ENCODE data around the gene DOCK9. TPM values are rescaled to one million over a fixed set of nuclear protein-coding genes. Genes with fewer than 3 reads are reported as not detected.

The DOCK9 gene
- total and polyA plus RNA-seq, 2 donors (not counting 1 experiment from before 2014, with no cell fraction given) = 18.2 TPM

GRCh38 chr13:98771838-98772611 is 205.8 kb downstream of the DOCK9 start:
- Histone ChIP-seq H4K20me1 (ENCODE audit: control insufficient read depth, extremely low read depth, insufficient read depth, low read length) (no peaks in the 10 kb centered on the region), H3K9ac (ENCODE audit: insufficient read depth, low read length) (no peak overlapping the region), H3K36me3 (ENCODE audit: control insufficient read depth, insufficient read depth, low read length) (no peaks in the 10 kb centered on the region), H3K27ac (ENCODE audit: insufficient read depth, low read length) (no peak overlapping the region), H3K79me2 (ENCODE audit: control insufficient read depth, insufficient read depth, low read length) (no peaks in the 10 kb centered on the region), H3K27me3 (ENCODE audit: control insufficient read depth, insufficient read depth, low read length) (peaks cover 8% of the 10 kb centered on the region), H3K4me1 (ENCODE audit: control insufficient read depth, extremely low read depth, insufficient read depth, low read length) (peaks cover 4% of the 10 kb centered on the region), H3K4me3 (replicated peaks in 1 of 4; ENCODE audit: control extremely low read depth in 1 of 4, insufficient read depth in 1 of 4, low read depth in 3 of 4, low read length in 4 of 4) (no peak overlapping the region), H3K4me2 (ENCODE audit: extremely low read depth, insufficient read depth, low read length) (no peak overlapping the region), H3K9me3 (ENCODE audit: control insufficient read depth, insufficient read depth, low read depth, low read length) (no peaks in the 10 kb centered on the region), H2AFZ (ENCODE audit: low read length) (no peak overlapping the region)
- DNase-seq (ENCODE audit: low read depth in 2 of 2) = no peak
- TF ChIP-seq CTCF (conservative IDR thresholded peaks at IDR 0.05 in 1 of 2, IDR thresholded peaks at IDR 0.05 in 1 of 2; ENCODE audit: low read depth in 1 of 2, low read length in 2 of 2) = no peak
- no peak for TF ChIP-seq EZH2 (IDR thresholded peaks at IDR 0.05; ENCODE audit: low read length, missing control alignments)

- H3K4me1 ChIP-seq (ENCODE audit: control insufficient read depth, extremely low read depth, insufficient read depth, low read length) = no peaks in the 10 kb centered on the region
- peaks cover 9% of the 10 kb centered on the region for H3K27me3 ChIP-seq (ENCODE audit: control insufficient read depth, insufficient read depth, low read length)
- H3K4me3 ChIP-seq (replicated peaks in 1 of 4; ENCODE audit: control extremely low read depth in 1 of 4, insufficient read depth in 1 of 4, low read depth in 3 of 4, low read length in 4 of 4) = no peak overlapping the region
- H3K9ac ChIP-seq (ENCODE audit: insufficient read depth, low read length) = no peak overlapping the region
- H2AFZ ChIP-seq (ENCODE audit: low read length) = no peak overlapping the region
- H3K79me2 ChIP-seq (ENCODE audit: control insufficient read depth, insufficient read depth, low read length) = no peaks in the 10 kb centered on the region
- H3K36me3 ChIP-seq (ENCODE audit: control insufficient read depth, insufficient read depth, low read length) = no peaks in the 10 kb centered on the region
- H3K27ac ChIP-seq (ENCODE audit: insufficient read depth, low read length) = no peak overlapping the region
- H4K20me1 ChIP-seq (ENCODE audit: control insufficient read depth, extremely low read depth, insufficient read depth, low read length) = no peaks in the 10 kb centered on the region
- no peak overlapping the region for H3K4me2 ChIP-seq (ENCODE audit: extremely low read depth, insufficient read depth, low read length)
- TF ChIP-seq CTCF (conservative IDR thresholded peaks at IDR 0.05 in 1 of 2, IDR thresholded peaks at IDR 0.05 in 1 of 2; ENCODE audit: low read depth in 1 of 2, low read length in 2 of 2) = no peak
- TF ChIP-seq EZH2 (IDR thresholded peaks at IDR 0.05; ENCODE audit: low read length, missing control alignments) = no peak
- DNase-seq (ENCODE audit: low read depth in 2 of 2) = no peak
- no peaks in the 10 kb centered on the region for H3K9me3 ChIP-seq (ENCODE audit: control insufficient read depth, insufficient read depth, low read depth, low read length)
Measured at GRCh38 chr13:98769736-98770135, 208.1 kb downstream of the DOCK9 start.

DNA sequence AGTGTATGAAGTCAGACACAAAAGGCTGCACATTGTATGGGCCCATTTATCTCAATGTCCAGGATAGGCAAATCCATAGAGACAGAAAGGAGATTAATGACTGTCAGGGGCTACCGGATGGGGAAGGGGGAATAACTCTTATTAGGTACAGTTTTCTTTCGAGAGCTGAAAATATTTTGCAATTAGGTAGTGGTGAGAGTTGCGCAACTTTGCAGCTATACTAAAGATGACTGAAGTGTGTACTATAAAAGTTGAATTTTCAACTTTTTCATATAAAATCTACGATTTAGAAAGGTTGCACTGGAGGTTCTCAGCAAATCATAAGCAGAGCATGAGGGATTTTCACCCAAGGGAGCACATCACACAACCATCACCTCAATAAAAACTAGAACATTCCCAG is 209.3 kb downstream of the DOCK9 start:
- Histone ChIP-seq H3K79me2 (ENCODE audit: control insufficient read depth, insufficient read depth, low read length) (no peaks in the 10 kb centered on the region), H4K20me1 (ENCODE audit: control insufficient read depth, extremely low read depth, insufficient read depth, low read length) (no peaks in the 10 kb centered on the region), H3K4me3 (replicated peaks in 1 of 4; ENCODE audit: control extremely low read depth in 1 of 4, insufficient read depth in 1 of 4, low read depth in 3 of 4, low read length in 4 of 4) (no peak overlapping the region), H3K9me3 (ENCODE audit: control insufficient read depth, insufficient read depth, low read depth, low read length) (no peaks in the 10 kb centered on the region), H3K4me1 (ENCODE audit: control insufficient read depth, extremely low read depth, insufficient read depth, low read length) (no peaks in the 10 kb centered on the region), H3K9ac (ENCODE audit: insufficient read depth, low read length) (no peak overlapping the region), H3K27me3 (ENCODE audit: control insufficient read depth, insufficient read depth, low read length) (peaks cover 9% of the 10 kb centered on the region), H2AFZ (ENCODE audit: low read length) (no peak overlapping the region), H3K4me2 (ENCODE audit: extremely low read depth, insufficient read depth, low read length) (no peak overlapping the region), H3K36me3 (ENCODE audit: control insufficient read depth, insufficient read depth, low read length) (no peaks in the 10 kb centered on the region), H3K27ac (ENCODE audit: insufficient read depth, low read length) (no peak overlapping the region)
- TF ChIP-seq EZH2 (IDR thresholded peaks at IDR 0.05; ENCODE audit: low read length, missing control alignments) = no peak
- no peak for TF ChIP-seq CTCF (conservative IDR thresholded peaks at IDR 0.05 in 1 of 2, IDR thresholded peaks at IDR 0.05 in 1 of 2; ENCODE audit: low read depth in 1 of 2, low read length in 2 of 2)
- no peak for DNase-seq (ENCODE audit: low read depth in 2 of 2)
